ENCODE results near the gene PRDM16.
A peak's percentile ranks its signal among the peaks of the same experiment; 100 is the strongest.

PRDM16 gene

DNA sequence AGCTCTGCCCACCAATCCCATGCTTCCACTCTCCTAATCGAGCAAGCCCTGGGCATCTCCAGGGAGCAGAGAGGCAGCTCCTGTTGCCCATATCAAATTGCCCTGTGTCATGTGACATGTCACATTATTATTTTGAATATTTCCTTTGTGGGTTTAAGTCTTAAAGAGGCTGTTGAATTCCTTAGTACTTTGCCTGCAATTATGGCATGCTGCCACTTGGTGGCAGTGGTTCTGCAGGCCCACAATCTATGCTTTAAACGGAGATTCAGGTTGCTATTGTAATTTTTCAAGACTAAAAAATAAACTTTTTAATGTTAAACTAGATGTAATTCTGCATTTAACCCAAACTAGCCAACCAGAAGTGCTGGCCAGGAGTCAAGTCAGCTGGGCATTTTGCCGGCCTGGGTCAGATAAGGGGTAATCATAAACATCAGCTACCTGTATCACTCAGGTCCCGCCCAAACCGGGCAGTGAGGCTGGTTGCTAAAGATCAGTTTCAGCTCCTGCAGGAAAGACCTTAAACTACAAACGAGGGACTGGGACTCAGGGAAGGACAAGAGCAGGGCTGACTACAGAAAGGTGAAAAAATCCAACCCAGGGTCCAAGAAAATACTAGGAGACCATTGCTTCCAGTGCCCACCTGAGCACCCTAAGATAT is 348.2 kb downstream of the PRDM16 start:
- Histone ChIP-seq H3K9ac (no peak overlapping the region), H3K36me3 (no peaks in the 10 kb centered on the region), H3K4me2 (no peak overlapping the region), H3K27ac (no peak overlapping the region), H3K4me3 (no peak overlapping the region), H3K9me3 (peaks cover 17% of the 10 kb centered on the region), H3K27me3 (peaks cover 47% of the 10 kb centered on the region), H4K20me1 (peaks cover 24% of the 10 kb centered on the region; the same call in 1 of the 2 replicates), H3K4me1 (peaks cover 8% of the 10 kb centered on the region; the same call in 1 of the 2 replicates)
- TF ChIP-seq Cebpa-rat (IDR thresholded peaks at IDR 0.05) = no peak

DNA sequence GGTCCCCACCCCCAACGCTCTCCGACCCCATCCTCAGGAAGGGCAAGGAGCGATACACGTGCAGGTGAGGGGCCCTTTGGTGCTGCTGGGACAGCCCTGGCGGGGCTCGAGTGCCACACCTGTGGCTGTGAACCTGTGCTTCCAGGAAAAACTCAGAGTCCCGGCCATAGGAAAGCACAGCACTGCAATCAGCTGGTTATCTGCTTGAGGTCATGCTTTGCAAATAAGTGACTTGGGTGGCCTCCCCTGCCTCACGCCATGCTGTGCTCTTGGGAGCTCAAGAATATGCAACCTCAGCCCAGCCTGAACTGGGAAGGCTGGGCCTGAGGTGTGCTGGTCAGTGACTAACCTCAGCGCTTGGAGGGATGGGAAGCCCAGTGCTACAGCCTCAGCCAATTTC is 348.9 kb downstream of the PRDM16 start:
- Histone ChIP-seq H3K27ac (no peak overlapping the region), H3K4me3 (no peak overlapping the region), H3K9ac (no peak overlapping the region), H3K36me3 (no peaks in the 10 kb centered on the region), H3K4me2 (no peak overlapping the region), H3K9me3 (peaks cover 17% of the 10 kb centered on the region), H3K4me1 (peaks cover 12% of the 10 kb centered on the region), H4K20me1 (peaks cover 25% of the 10 kb centered on the region; the same call in 1 of the 2 replicates), H3K27me3 (peaks cover 54% of the 10 kb centered on the region)
- TF ChIP-seq Cebpa-rat (IDR thresholded peaks at IDR 0.05) = no peak

DNA sequence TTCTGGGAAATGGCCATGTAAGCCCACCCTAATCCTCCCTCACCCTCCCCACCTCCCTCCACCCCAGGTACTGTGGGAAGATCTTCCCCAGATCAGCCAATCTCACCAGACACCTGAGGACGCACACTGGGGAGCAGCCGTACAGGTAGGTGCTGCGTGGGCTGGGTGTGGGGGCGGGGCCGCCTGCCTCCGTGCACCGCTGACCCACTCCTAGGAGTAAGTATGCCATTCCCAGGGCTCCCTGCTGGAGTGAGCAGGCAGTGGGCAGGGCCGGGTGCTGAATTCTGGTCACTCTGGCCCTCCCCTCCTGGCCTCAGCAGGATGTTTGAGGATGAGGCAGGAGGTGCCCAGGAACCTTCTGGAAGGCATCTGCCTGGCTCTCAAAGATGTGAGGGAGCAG is 349.6 kb downstream of the PRDM16 start:
- no peak overlapping the region for H3K9ac ChIP-seq
- TF ChIP-seq Cebpa-rat (IDR thresholded peaks at IDR 0.05) = no peak
- peaks cover 18% of the 10 kb centered on the region for H3K4me1 ChIP-seq
- H3K36me3 ChIP-seq = no peaks in the 10 kb centered on the region
- no peak overlapping the region for H3K4me2 ChIP-seq
- no peak overlapping the region for H3K4me3 ChIP-seq
- H4K20me1 ChIP-seq = peaks cover 25% of the 10 kb centered on the region; the same call in 1 of the 2 replicates
- peaks cover 17% of the 10 kb centered on the region for H3K9me3 ChIP-seq
- H3K27ac ChIP-seq = no peak overlapping the region
- H3K27me3 ChIP-seq = peaks cover 61% of the 10 kb centered on the region

DNA sequence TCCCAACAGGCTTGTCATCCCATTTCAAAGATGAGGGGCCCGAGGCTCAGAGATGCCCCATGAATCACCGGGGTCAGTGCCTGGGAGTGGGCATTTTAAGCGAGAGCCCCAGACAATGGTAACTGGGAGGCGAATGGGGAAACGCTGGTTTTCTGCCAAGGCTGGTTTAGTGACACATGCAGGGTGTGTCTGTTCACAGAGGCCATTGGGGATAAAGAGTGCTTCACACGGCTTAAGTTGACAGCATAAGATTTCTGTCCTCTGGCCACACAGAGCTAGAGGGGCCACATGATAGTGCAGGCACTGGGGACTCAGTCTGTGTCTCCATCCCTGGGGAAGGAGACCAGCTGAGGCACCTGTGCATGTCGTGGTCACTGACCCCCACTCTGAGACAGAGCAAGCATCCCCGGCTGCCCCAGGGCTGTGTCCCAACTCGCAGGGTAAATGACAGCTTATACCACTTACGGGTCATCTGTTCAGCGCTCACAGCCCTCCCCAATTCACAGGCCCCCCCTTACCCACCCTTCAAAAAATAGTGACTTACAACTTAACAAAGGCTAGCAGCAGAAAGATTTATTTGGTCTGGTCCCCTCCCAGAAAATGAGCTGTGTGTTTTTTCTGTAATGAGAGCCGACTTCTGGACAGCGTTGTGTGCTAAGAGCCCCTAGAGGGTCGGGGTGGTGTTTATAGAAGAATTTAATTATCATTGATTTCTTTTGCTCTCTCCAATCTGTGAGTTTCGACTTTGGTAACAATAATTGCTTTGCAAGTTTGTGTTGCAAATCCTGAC is 350.6 kb downstream of the PRDM16 start:
- no peak overlapping the region for H3K9ac ChIP-seq
- no peaks in the 10 kb centered on the region for H3K36me3 ChIP-seq
- peaks cover 25% of the 10 kb centered on the region; the same call in 1 of the 2 replicates for H4K20me1 ChIP-seq
- TF ChIP-seq Cebpa-rat (IDR thresholded peaks at IDR 0.05) = no peak
- H3K27ac ChIP-seq = no peak overlapping the region
- peaks cover 17% of the 10 kb centered on the region for H3K9me3 ChIP-seq
- peaks cover 28% of the 10 kb centered on the region for H3K4me1 ChIP-seq
- H3K4me3 ChIP-seq = no peak overlapping the region
- no peak overlapping the region for H3K4me2 ChIP-seq
- peaks cover 70% of the 10 kb centered on the region for H3K27me3 ChIP-seq

DNA sequence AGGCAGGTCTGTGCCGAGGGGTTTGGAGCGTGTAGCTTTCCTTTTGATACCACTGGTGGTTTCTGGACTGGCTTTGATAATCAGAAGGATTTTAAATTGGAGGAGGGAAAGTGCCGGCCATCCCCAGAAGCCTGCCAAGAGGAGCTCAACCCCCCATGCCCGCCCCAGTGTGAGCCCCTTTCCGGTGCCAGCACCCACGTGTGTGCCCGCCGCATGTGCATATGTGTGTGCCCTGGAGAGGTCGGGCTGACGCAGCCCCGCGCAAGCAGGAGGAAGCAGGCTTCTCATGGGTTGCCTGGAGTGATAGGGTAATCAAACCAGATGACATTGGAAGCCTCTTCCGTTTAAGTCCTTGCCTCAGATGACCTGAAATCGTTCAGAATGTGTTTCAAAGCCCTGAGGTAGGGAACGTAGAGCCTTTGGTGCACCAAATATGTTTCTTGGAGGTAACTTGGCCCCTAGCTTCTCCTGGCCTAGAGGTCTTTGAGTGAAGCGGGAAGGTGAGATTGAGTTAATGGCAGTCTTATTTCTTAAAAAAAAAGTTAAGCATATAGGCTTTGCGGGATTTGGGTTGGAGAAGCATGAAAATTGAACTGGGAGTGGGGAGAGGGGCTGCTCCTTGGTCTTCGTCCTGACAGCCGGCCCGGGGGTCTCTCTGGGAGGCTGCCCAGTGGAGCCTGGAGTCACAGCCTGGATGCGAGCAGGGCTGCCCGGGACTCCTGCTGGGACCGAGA is 351.4 kb downstream of the PRDM16 start:
- Histone ChIP-seq H3K4me3 (no peak overlapping the region), H3K4me1 (peaks cover 34% of the 10 kb centered on the region), H3K36me3 (no peaks in the 10 kb centered on the region), H3K27ac (no peak overlapping the region), H3K9me3 (peaks cover 17% of the 10 kb centered on the region), H3K4me2 (no peak overlapping the region), H3K27me3 (peaks cover 69% of the 10 kb centered on the region), H4K20me1 (peaks cover 25% of the 10 kb centered on the region; the same call in 1 of the 2 replicates), H3K9ac (no peak overlapping the region)
- no peak for TF ChIP-seq Cebpa-rat (IDR thresholded peaks at IDR 0.05)

DNA sequence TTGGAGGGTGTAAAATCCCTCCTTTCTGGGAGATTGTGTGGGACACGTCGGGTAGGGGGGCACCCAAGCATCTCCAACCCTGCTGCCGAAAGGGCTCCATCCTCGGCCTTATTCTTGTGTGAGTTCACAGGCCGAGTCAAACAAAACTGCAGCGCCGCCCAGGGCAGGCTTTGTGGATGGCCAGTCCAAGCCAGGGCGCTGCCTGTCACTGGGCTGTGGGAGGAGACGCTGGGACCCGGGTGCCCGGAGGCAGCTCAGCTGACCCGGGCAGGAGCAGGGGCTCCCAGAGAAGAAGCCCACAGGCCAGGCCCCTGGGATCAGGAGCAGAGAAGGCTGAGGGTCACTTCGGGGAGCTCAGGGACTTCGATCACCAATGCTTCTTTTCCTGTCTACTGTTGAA is 353.6 kb downstream of the PRDM16 start:
- 0 out of 2 replicates have a peak, but pooled peaks cover under 1% of the 10 kb centered on the region for H3K9me3 ChIP-seq
- no peaks in the 10 kb centered on the region for H3K36me3 ChIP-seq
- H3K27me3 ChIP-seq = peaks cover 60% of the 10 kb centered on the region
- no peak for TF ChIP-seq Cebpa-rat (IDR thresholded peaks at IDR 0.05)
- H3K4me2 ChIP-seq = peak overlapping the region; percentile 69
- peaks cover 28% of the 10 kb centered on the region for H3K4me1 ChIP-seq
- H3K4me3 ChIP-seq = no peak overlapping the region
- H3K27ac ChIP-seq = no peak overlapping the region
- 0 out of 2 replicates have a peak overlapping the region, but pooled peaks have one; percentile 19 for H3K9ac ChIP-seq
- H4K20me1 ChIP-seq = peaks cover 25% of the 10 kb centered on the region; the same call in 1 of the 2 replicates

DNA sequence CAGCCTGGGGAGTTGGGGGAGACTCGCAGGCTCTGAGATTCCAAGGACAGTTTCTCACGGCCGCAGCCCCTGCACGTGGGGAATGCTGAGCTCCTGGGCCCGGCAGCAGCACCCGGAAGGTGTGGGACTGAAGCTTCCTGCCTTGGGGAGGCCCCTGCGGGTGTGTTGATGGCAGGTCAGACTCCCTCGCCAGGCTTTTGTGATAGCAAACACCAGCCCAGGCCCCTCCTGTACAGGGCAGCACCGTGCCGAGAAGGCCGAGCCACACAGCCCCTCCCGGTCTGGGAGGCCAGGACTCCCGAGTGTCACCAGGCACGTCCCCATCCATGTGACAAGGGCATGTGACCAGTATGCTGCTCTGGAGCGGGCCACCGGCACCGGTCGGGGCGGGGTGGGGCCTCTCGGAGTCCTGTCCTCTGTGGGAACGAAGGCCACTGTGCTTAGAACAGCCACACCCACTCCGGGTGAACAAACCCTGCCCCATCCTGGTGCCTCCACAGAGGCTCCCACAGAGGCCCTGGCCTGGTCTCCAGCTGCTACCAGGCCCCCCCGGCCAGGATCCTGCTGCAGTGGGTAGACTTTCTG is 354.3 kb downstream of the PRDM16 start:
- peaks cover 60% of the 10 kb centered on the region for H3K27me3 ChIP-seq
- H4K20me1 ChIP-seq = peaks cover 25% of the 10 kb centered on the region; the same call in 1 of the 2 replicates
- no peaks in the 10 kb centered on the region for H3K9me3 ChIP-seq
- H3K27ac ChIP-seq = no peak overlapping the region
- 0 out of 2 replicates have a peak overlapping the region, but pooled peaks have one; percentile 19 for H3K9ac ChIP-seq
- no peak overlapping the region for H3K4me3 ChIP-seq
- no peak for TF ChIP-seq Cebpa-rat (IDR thresholded peaks at IDR 0.05)
- no peaks in the 10 kb centered on the region for H3K36me3 ChIP-seq
- peaks cover 28% of the 10 kb centered on the region for H3K4me1 ChIP-seq
- H3K4me2 ChIP-seq = peak overlapping the region; percentile 69

DNA sequence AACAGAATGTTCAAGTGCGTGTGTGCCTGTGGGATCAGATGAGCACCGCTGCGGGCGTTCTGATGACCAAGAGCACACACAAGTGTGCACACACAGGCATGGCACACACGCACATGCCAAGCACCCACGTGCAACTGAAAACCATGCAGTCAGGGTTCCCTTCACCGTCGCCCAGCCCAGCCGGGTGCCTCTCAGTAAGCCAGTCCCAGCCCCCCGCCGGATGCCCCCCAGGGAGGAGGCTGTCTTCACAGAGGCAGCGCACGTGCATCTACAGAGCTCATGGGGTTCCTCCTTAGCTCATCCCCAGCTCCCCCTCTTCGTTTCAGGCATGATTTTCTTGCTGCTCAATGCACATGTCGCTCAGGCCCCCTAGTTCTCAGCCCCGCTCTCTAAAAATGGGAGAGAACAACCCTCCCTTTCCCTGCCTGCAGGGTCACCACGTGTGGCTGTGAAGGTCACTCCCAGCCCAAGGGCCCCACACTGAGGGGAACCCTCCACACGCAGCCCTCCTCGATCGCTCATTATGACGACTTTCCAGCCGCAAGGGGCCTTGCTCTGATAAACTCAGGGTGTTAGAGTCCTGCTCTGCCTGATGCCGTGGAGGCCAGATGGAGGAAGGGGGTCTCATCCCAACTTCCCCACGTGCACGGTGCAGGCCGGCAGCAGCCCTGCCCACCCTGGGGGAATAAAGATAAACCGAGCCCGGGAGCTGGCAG is 355.1 kb downstream of the PRDM16 start:
- no peak for TF ChIP-seq Cebpa-rat (IDR thresholded peaks at IDR 0.05)
- peaks cover 28% of the 10 kb centered on the region for H3K4me1 ChIP-seq
- no peak overlapping the region for H3K4me3 ChIP-seq
- no peak overlapping the region for H3K9ac ChIP-seq
- H3K4me2 ChIP-seq = peak overlapping the region; percentile 69
- no peak overlapping the region for H3K27ac ChIP-seq
- H3K9me3 ChIP-seq = no peaks in the 10 kb centered on the region
- peaks cover 54% of the 10 kb centered on the region for H3K27me3 ChIP-seq
- no peaks in the 10 kb centered on the region for H3K36me3 ChIP-seq
- peaks cover 22% of the 10 kb centered on the region; the same call in 1 of the 2 replicates for H4K20me1 ChIP-seq

All from BLaER1 (cell line).